Naive thymus-derived CD4-positive, alpha-beta T cell (primary cell): ENCODE results near the gene PRPF38B. TPM values are rescaled to one million over a fixed set of nuclear protein-coding genes. Genes with fewer than 3 reads are reported as not detected.

Experiments
- ATAC-seq: fragments of 150-1000 bp; cut with Tn5 transposase; 2 replicates; pipeline ENCODE4 v1.10.0; 2021; ENCODE audit warnings: mild to moderate bottlenecking, moderate library complexity
- CTCF ChIA-PET: fragments of 350-600 bp; sonication (Branson Sonifier 250); formaldehyde crosslinking; loops from one replicate; lab custom pipeline; 2021; ENCODE audit warnings: antibody characterized with exemption; lab: Charles Lee
- POLR2A ChIA-PET: fragments of 350-600 bp; sonication (Branson Sonifier 250); formaldehyde crosslinking; loops from one replicate; lab custom pipeline; 2021; ENCODE audit warnings: antibody characterized with exemption, inconsistent platforms; lab: Charles Lee
- DNase-seq, 9 donors: peaks; one replicate each; pipeline versions ENCODE4 v3.0.0 to v3.0.0-alpha.2; 2020 to 2022; ENCODE audit warnings: mixed read lengths in 1 of 9
- H3K27ac ChIP-seq: one replicate; pipeline ENCODE4 v1.7.0; 2013; ENCODE audit warnings: mild to moderate bottlenecking, low read depth, low read length, moderate library complexity
- H3K27me3 ChIP-seq, 2 donors: one replicate each; pipeline ENCODE4 v1.7.0; 2013; ENCODE audit warnings: low read length in 2 of 2, mild to moderate bottlenecking in 2 of 2, moderate library complexity in 2 of 2; ENCODE audit not compliant: control insufficient read depth in 2 of 2, insufficient read depth in 2 of 2
- H3K36me3 ChIP-seq, 3 experiments: 1 replicate in 2 of 3; 2 replicates in 1 of 3; pipeline ENCODE4 v1.7.0; 2013; ENCODE audit warnings: low read length in 3 of 3, mild to moderate bottlenecking in 3 of 3, moderate library complexity in 1 of 3; ENCODE audit not compliant: insufficient read depth in 3 of 3, control insufficient read depth in 2 of 3
- H3K4me1 ChIP-seq, 2 donors: one replicate each; pipeline ENCODE4 v1.7.0; 2013; ENCODE audit warnings: low read length in 2 of 2, mild to moderate bottlenecking in 2 of 2, moderate library complexity in 1 of 2; ENCODE audit not compliant: control insufficient read depth in 2 of 2, insufficient read depth in 2 of 2
- H3K4me3 ChIP-seq: 2 replicates; pipeline ENCODE4 v1.7.0; 2013; ENCODE audit warnings: mild to moderate bottlenecking, low read length
- H3K9me3 ChIP-seq, 3 experiments: 1 replicate in 2 of 3; 2 replicates in 1 of 3; pipeline ENCODE4 v1.7.0; 2013; ENCODE audit warnings: low read length in 3 of 3; ENCODE audit not compliant: control insufficient read depth in 2 of 3
- H3K27ac Mint-ChIP-seq, 9 donors: one replicate each; pipeline ENCODE4 v1.8.0; 2020 to 2022; ENCODE audit warnings: mixed read lengths in 9 of 9, mild to moderate bottlenecking in 8 of 9, moderate library complexity in 5 of 9, inconsistent platforms in 2 of 9
- H3K27me3 Mint-ChIP-seq, 5 donors: one replicate each; pipeline ENCODE4 v1.8.0; 2021 to 2022; ENCODE audit warnings: mixed read lengths in 5 of 5, mild to moderate bottlenecking in 1 of 5
- H3K36me3 Mint-ChIP-seq, 5 donors: one replicate each; pipeline ENCODE4 v1.8.0; 2020 to 2022; ENCODE audit warnings: mixed read lengths in 5 of 5, mild to moderate bottlenecking in 3 of 5, inconsistent platforms in 1 of 5
- H3K4me1 Mint-ChIP-seq, 7 donors: one replicate each; pipeline ENCODE4 v1.8.0; 2020 to 2022; ENCODE audit warnings: mixed read lengths in 7 of 7, mild to moderate bottlenecking in 3 of 7, inconsistent platforms in 1 of 7
- H3K4me3 Mint-ChIP-seq, 10 donors: one replicate each; pipeline ENCODE4 v1.8.0; 2020 to 2022; ENCODE audit warnings: mild to moderate bottlenecking in 10 of 10, mixed read lengths in 10 of 10, moderate library complexity in 6 of 10, inconsistent platforms in 2 of 10
- H3K9me3 Mint-ChIP-seq, 11 donors: one replicate each; pipeline ENCODE4 v1.8.0; 2020 to 2022; ENCODE audit warnings: mixed read lengths in 11 of 11, mild to moderate bottlenecking in 4 of 11, inconsistent platforms in 1 of 11, moderate library complexity in 1 of 11
- intact Hi-C, 2 donors: fragments of 100-400 bp; cut with micrococcal nuclease; formaldehyde crosslinking; loops; one replicate each; pipeline ENCODE4 v1.15.1; 2023
- polyA plus RNA-seq, 2 donors: library from polyadenylated mRNA; unstranded; fragments of 300-500 nt; fragmentation: Illumina TruSeq; gene quantifications; one replicate each; pipeline ENCODE4 v1.2.3, GENCODE V29; 2021
- total RNA-seq, 6 experiments: library from RNA in 5 of 6; stranded (reverse) in 5 of 6; gene quantifications; 1 replicate in 5 of 6; 2 replicates in 1 of 6; pipeline ENCODE4 v1.2.3 and lab custom pipeline; 2021 to 2026

PRPF38B gene
- total and polyA plus RNA-seq, 7 experiments from 2014 or later: 21.6 to 136 (median 110) TPM

- Histone ChIP-seq H3K9me3 (no peaks in the 10 kb centered on the region), H3K27me3 (no peaks in the 10 kb centered on the region), H3K4me3 (no peak overlapping the region), H3K27ac (no peak overlapping the region), H3K36me3 (no peaks in the 10 kb centered on the region), H3K4me1 (no peaks in the 10 kb centered on the region)
- Mint-ChIP-seq H3K9me3 (no peaks in the 10 kb centered on the region), H3K27me3 (peaks cover 0 to 51% (median 10%) of the 10 kb centered on the region in 5 donors), H3K4me1 (peaks cover 0 to 2% (median 0%) of the 10 kb centered on the region in 7 donors), H3K27ac (no peak overlapping the region), H3K36me3 (no peaks in the 10 kb centered on the region), H3K4me3 (peak overlapping the region in 1 of 10 donors; percentile 29)
- ATAC-seq: no peak
- intact Hi-C loops: no loop called here
- CTCF ChIA-PET: interaction anchor here (0.6 kb wide), 1 partner anchor 718 kb away, joined by 4 read pairs; no protein-coding TSS in a partner anchor
- POLR2A ChIA-PET: interaction anchor here (0.5 to 0.9 kb wide), 2 partner anchors 23 to 25 kb away, joined by 3 read pairs; no protein-coding TSS in a partner anchor
- DNase-seq: no peak
Measured at GRCh38 chr1:108729481-108729880, 37.4 kb downstream of the PRPF38B start.

- Mint-ChIP-seq H3K27me3 (peaks cover 0 to 54% (median 7%) of the 10 kb centered on the region in 5 donors), H3K27ac (no peak overlapping the region), H3K9me3 (no peaks in the 10 kb centered on the region), H3K4me1 (peaks cover 0 to 2% (median 0%) of the 10 kb centered on the region in 7 donors), H3K4me3 (no peak overlapping the region), H3K36me3 (no peaks in the 10 kb centered on the region)
- no peak overlapping the region for H3K4me3 ChIP-seq
- DNase-seq (no peak), ATAC-seq (no peak)
- ChIA-PET CTCF (no interaction called here), POLR2A (no interaction called here)
- H3K27me3 ChIP-seq: no peaks in the 10 kb centered on the region
- H3K4me1 ChIP-seq: no peaks in the 10 kb centered on the region
- H3K27ac ChIP-seq: no peak overlapping the region
- no peaks in the 10 kb centered on the region for H3K36me3 ChIP-seq
- H3K9me3 ChIP-seq: no peaks in the 10 kb centered on the region
- intact Hi-C loops: no loop called here
Measured at GRCh38 chr1:108732398-108732797, 40.3 kb downstream of the PRPF38B start.

- Mint-ChIP-seq H3K4me3 (no peak overlapping the region), H3K36me3 (no peaks in the 10 kb centered on the region), H3K9me3 (no peaks in the 10 kb centered on the region), H3K27me3 (peaks cover 0 to 48% (median 5%) of the 10 kb centered on the region in 5 donors), H3K27ac (no peak overlapping the region), H3K4me1 (peaks cover 0 to 2% (median 0%) of the 10 kb centered on the region in 7 donors)
- H3K27ac ChIP-seq: no peak overlapping the region
- no peaks in the 10 kb centered on the region for H3K36me3 ChIP-seq
- ATAC-seq: no peak
- H3K27me3 ChIP-seq: no peaks in the 10 kb centered on the region
- POLR2A ChIA-PET: interaction anchor here (1.4 kb wide), 1 partner anchor 42 kb away, joined by 4 read pairs; the partner anchor contains the start of gene PRPF38B
- CTCF ChIA-PET: no interaction called here
- intact Hi-C loops: no loop called here
- DNase-seq: no peak
- no peaks in the 10 kb centered on the region for H3K9me3 ChIP-seq
- H3K4me1 ChIP-seq: no peaks in the 10 kb centered on the region
- no peak overlapping the region for H3K4me3 ChIP-seq
Measured at GRCh38 chr1:108734171-108734865, 42.2 kb downstream of the PRPF38B start.

GRCh38 chr1:108742253-108742652, 50.1 kb downstream of the PRPF38B start:
- no peak overlapping the region for H3K4me3 Mint-ChIP-seq
- peaks cover 0 to 4% (median 0%) of the 10 kb centered on the region in 11 donors for H3K9me3 Mint-ChIP-seq
- DNase-seq (no peak), ATAC-seq (no peak)
- H3K9me3 ChIP-seq: no peaks in the 10 kb centered on the region
- ChIA-PET CTCF (no interaction called here), POLR2A (interaction anchor here (1.2 kb wide), 1 partner anchor 334 kb away, joined by 5 read pairs; the partner anchor contains the start of gene TAF13)
- H3K4me1 ChIP-seq: peaks cover 0 to under 1% of the 10 kb centered on the region in 2 donors
- no peaks in the 10 kb centered on the region for H3K36me3 ChIP-seq
- H3K27me3 ChIP-seq: no peaks in the 10 kb centered on the region
- no peak overlapping the region for H3K4me3 ChIP-seq
- H3K27me3 Mint-ChIP-seq: peaks cover 0 to 12% (median 0%) of the 10 kb centered on the region in 5 donors
- H3K4me1 Mint-ChIP-seq: peaks cover under 1 to 10% (median 7%) of the 10 kb centered on the region in 7 donors
- intact Hi-C loops: loop anchor here in 1 of 2 donors (10.0 kb wide), 1 partner anchor 743 kb away; the partner anchor contains the start of gene ATXN7L2
- no peak overlapping the region for H3K27ac ChIP-seq
- no peak overlapping the region for H3K27ac Mint-ChIP-seq
- peaks cover 0 to 8% (median 0%) of the 10 kb centered on the region in 5 donors for H3K36me3 Mint-ChIP-seq

- Histone ChIP-seq H3K9me3 (no peaks in the 10 kb centered on the region), H3K27ac (peak overlapping the region; percentile 98), H3K4me3 (no peak overlapping the region), H3K36me3 (peaks cover 0 to 5% (median 0%) of the 10 kb centered on the region in 3 experiments), H3K27me3 (no peaks in the 10 kb centered on the region), H3K4me1 (peaks cover 3 to 6% of the 10 kb centered on the region in 2 donors)
- Mint-ChIP-seq H3K9me3 (peaks cover 0 to 4% (median 0%) of the 10 kb centered on the region in 11 donors), H3K27ac (peak overlapping the region; percentile 93 to 100 (median 98)), H3K4me3 (peak overlapping the region; percentile 90 to 100 (median 97)), H3K27me3 (peaks cover 0 to 11% (median 0%) of the 10 kb centered on the region in 5 donors), H3K36me3 (peaks cover 0 to 16% (median 4%) of the 10 kb centered on the region in 5 donors), H3K4me1 (peaks cover 25 to 45% (median 39%) of the 10 kb centered on the region in 7 donors)
- ATAC-seq (no peak), DNase-seq (no peak)
- POLR2A ChIA-PET: interaction anchor here (1.0 to 3.4 kb wide), 2 partner anchors 54 to 99 kb away, joined by 3 to 14 read pairs; partner anchors contain the start of gene PRPF38B
- CTCF ChIA-PET: no interaction called here
- intact Hi-C loops: loop anchor here (1.0 to 10.0 kb wide), 21 partner anchors 11 to 802 kb away; partner anchors contain the start of genes CLCC1 (in 2 of the 2), PRPF38B (in 2 of the 2), SLC25A24 (in 2 of the 2) and WDR47 (in 2 of the 2)
Measured at GRCh38 chr1:108745980-108746381, 53.9 kb downstream of the PRPF38B start.

GRCh38 chr1:108746382-108747170, 54.5 kb downstream of the PRPF38B start, which contains the start of gene STXBP3:
STXBP3 (plus strand) TSS chr1:108746674; CDS start chr1:108746738, 64 bp downstream.
- peaks cover 0 to 4% (median 0%) of the 10 kb centered on the region in 11 donors for H3K9me3 Mint-ChIP-seq
- intact Hi-C loops: loop anchor here (1.0 to 10.0 kb wide), 21 partner anchors 11 to 802 kb away; partner anchors contain the start of genes CLCC1 (in 2 of the 2), HENMT1 (in 2 of the 2), PRPF38B (in 2 of the 2) and SLC25A24 (in 2 of the 2)
- H3K4me3 Mint-ChIP-seq: peak within 1 kb of the TSS; percentile 90 to 100 (median 97)
- H3K4me1 Mint-ChIP-seq: peaks cover 26 to 47% (median 41%) of the 10 kb centered on the region in 7 donors
- H3K27ac Mint-ChIP-seq: peak within 1 kb of the TSS; percentile 93 to 100 (median 98)
- H3K27me3 Mint-ChIP-seq: peaks cover 0 to 5% (median 0%) of the 10 kb centered on the region in 5 donors
- CTCF ChIA-PET: no interaction called here
- DNase-seq: peak; percentile 98 to 100 (median 99)
- POLR2A ChIA-PET: interaction anchor here (1.0 to 3.4 kb wide), 2 partner anchors 54 kb away, joined by 12 to 14 read pairs; partner anchors contain the start of gene PRPF38B
- H3K4me1 ChIP-seq: peaks cover 3 to 6% of the 10 kb centered on the region in 2 donors
- no peaks in the 10 kb centered on the region for H3K9me3 ChIP-seq
- H3K4me3 ChIP-seq: peak within 1 kb of the TSS; percentile 76
- H3K27me3 ChIP-seq: no peaks in the 10 kb centered on the region
- ATAC-seq: peak; percentile 97
- peaks cover 0 to 16% (median 4%) of the 10 kb centered on the region in 5 donors for H3K36me3 Mint-ChIP-seq
- H3K36me3 ChIP-seq: peaks cover 0 to 5% (median 0%) of the 10 kb centered on the region in 3 experiments
- peak within 1 kb of the TSS; percentile 98 for H3K27ac ChIP-seq
